HepG2 (cell line): ENCODE measurements around the gene TSPAN18.

Experiments
- HOXA9 ChIP-seq: sonication (generic); formaldehyde crosslinking; IDR thresholded peaks from 2 replicates; pipeline ENCODE4 v1.8.1; 2022; ENCODE audit warnings: missing genetic modification reagents, mild to moderate bottlenecking, moderate library complexity, borderline replicate concordance
- PHF20 ChIP-seq: sonication (generic); formaldehyde crosslinking; IDR thresholded peaks from 2 replicates; pipeline ENCODE4 v1.5.0; 2020; ENCODE audit warnings: mild to moderate bottlenecking, missing genetic modification reagents
- RFX1 ChIP-seq: fragments of 450-650 bp; IDR thresholded peaks from 2 replicates; pipeline ENCODE4 v1.6.1; 2017
- ZSCAN29 ChIP-seq: sonication (generic); formaldehyde crosslinking; conservative IDR thresholded peaks from 2 replicates; pipeline ENCODE4 v1.4.0; 2020; ENCODE audit warnings: mild to moderate bottlenecking, missing genetic modification reagents

GRCh38 chr11:44831605-44832394, 105.0 kb downstream of the TSPAN18 start:
- TF ChIP-seq RFX1 (no peak), PHF20 (CRISPR knock-in tag) (no peak), HOXA9 (no peak), ZSCAN29 (CRISPR knock-in tag) (no peak)
